ENCODE data around the gene DEF6. TPM values are rescaled to one million over a fixed set of nuclear protein-coding genes. Genes with fewer than 3 reads are reported as not detected.
"Not testable (repeated sequence)": the region's sequence is repeated elsewhere in the genome, so short reads cannot be mapped to it uniquely, and the experiment has no call there.

The DEF6 gene
- total and polyA plus RNA-seq, 11 donors, result 0.38 to 14.4 (median 1.1) TPM

DNA sequence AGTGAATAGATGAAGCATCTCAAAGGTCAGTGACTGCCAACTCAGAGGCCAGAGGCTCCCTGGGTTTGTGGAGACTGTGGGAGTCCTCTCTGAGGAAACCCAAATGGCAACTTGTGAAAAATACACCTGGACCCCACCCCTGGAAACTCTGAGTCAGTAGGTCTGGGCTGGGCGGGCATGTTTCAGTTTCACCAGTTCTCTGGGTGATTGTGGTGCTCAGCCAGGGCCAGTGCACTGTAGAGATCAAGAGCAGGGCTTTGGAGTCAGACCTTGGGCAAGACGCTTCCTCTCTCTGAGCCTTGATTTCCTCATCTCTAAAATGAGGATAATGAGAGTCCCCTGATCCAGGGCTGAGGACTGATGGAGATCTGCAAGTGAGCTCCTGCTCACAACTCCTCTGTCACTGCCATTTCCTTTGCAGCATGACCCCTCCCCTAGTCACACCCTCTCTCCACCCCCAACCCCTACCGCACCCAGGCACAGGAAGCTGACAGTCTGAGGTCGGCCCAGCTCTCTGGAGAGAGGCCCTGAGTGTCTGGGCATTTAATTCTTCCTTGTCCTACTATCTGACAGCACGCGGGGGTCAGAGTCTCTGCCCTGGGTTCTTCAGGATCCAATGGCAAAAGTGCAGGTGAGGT lies 5.1 kb downstream of the DEF6 start:
- H3K4me1 ChIP-seq, result peaks cover 0 to 77% (median 6%) of the 10 kb centered on the region in 12 donors
- H3K27me3 ChIP-seq, result no peaks in the 10 kb centered on the region
- H3K27ac ChIP-seq, result peak overlapping the region in 4 of 12 donors; percentile 12 to 93 (median 40)
- DNase-seq (peak in 4 of 5 donors; percentile 50 to 81 (median 56)), ATAC-seq (peak; percentile 57 to 85 (median 78))
- peak overlapping the region in 2 of 12 donors; percentile 1 to 44 for H3K4me3 ChIP-seq
- intact Hi-C loops (cut with DNase I), result no loop called here
- no peaks in the 10 kb centered on the region for H3K36me3 ChIP-seq
- TF ChIP-seq POLR2A (IDR thresholded peaks at IDR 0.05), result peak in 1 of 2 donors; percentile 18
- TF ChIP-seq CTCF (IDR thresholded peaks at IDR 0.05), result no peak
- H3K9me3 ChIP-seq, result no peaks in the 10 kb centered on the region
- 40 to 55% (median 49%) methylated on average over 5 to 6 of the region's 6 CpGs for WGBS, 4 donors

DNA sequence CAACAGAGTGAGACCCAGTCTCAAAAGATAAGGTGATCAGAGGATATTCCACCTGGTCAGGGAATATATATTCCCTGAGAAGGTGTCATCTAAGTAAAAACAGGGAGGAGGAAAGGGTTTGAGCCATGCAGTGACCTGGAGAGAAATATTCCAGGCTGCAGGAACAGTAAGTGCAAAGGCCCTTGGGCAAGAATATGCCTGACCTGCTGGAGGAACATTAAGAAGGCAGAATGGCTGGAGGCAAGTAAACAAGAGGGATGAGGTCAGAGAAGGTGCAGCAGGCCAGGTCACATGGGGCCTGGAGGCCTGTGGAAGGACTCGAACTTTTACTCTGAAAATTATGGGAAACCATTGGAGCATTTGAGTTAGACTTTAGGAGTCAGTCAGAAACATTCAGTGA lies 6.7 kb downstream of the DEF6 start:
- no peak for TF ChIP-seq CTCF (IDR thresholded peaks at IDR 0.05)
- no peak for TF ChIP-seq POLR2A (IDR thresholded peaks at IDR 0.05)
- WGBS, 4 donors, result 71 to 82% (median 76%) methylated on average over 1 of the region's 1 CpG
- no peaks in the 10 kb centered on the region for H3K27me3 ChIP-seq

GRCh38 chr6:35305117-35305516 lies 7.5 kb downstream of the DEF6 start:
- Histone ChIP-seq H3K4me3 (no peak overlapping the region), H3K27ac (no peak overlapping the region), H3K9me3 (no peaks in the 10 kb centered on the region), H3K27me3 (no peaks in the 10 kb centered on the region), H3K4me1 (peaks cover 0 to 69% (median 1%) of the 10 kb centered on the region in 12 donors), H3K36me3 (no peaks in the 10 kb centered on the region)
- DNase-seq (no peak), ATAC-seq (no peak)
- TF ChIP-seq CTCF (IDR thresholded peaks at IDR 0.05) (no peak), POLR2A (IDR thresholded peaks at IDR 0.05) (no peak)
- intact Hi-C loops (cut with DNase I), result no loop called here
- 91 to 95% (median 95%) methylated on average over 8 of the region's 8 CpGs for WGBS, 4 donors

More for the DNA sequence above, 6.7 kb downstream of the DEF6 start:
- no peak overlapping the region for H3K4me3 ChIP-seq
- intact Hi-C loops (cut with DNase I), result no loop called here
- ATAC-seq (no peak), DNase-seq (no peak)
- peaks cover 0 to 66% (median 1%) of the 10 kb centered on the region in 12 donors for H3K4me1 ChIP-seq
- H3K9me3 ChIP-seq, result no peaks in the 10 kb centered on the region
- no peaks in the 10 kb centered on the region for H3K36me3 ChIP-seq
- H3K27ac ChIP-seq, result peak overlapping the region in 1 of 12 donors; percentile 93

- Histone ChIP-seq H3K27ac (peak overlapping the region in 1 of 12 donors; percentile 24), H3K4me1 (peaks cover 0 to 69% (median 1%) of the 10 kb centered on the region in 12 donors)
- H3K27me3 ChIP-seq; H3K4me3 ChIP-seq; DNase-seq; H3K9me3 ChIP-seq; intact Hi-C loops (cut with DNase I); H3K36me3 ChIP-seq; ATAC-seq: not testable (repeated sequence)
- WGBS, 4 donors, result 70 to 74% (median 72%) methylated on average over 15 of the region's 15 CpGs
Measured at GRCh38 chr6:35307138-35307537, 9.5 kb downstream of the DEF6 start.

DNA sequence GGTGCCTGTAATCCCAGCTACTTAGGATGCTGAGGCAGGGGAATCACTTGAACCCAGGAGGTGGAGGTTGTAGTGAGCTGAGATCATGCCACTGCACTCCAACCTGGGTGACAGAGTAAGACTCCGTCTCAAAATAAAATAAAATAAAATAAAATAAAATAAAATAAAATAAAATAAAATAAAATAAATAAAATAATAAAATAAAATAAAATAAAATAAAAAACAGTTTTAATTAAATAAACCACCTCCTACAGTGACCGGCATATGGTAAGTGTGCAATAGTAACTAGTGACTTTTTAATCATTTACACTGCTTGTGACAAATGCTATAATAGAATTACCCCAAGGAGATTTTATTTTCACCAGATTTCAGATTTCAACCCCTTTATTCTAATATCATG lies 10.9 kb downstream of the DEF6 start:
- ATAC-seq; H3K27me3 ChIP-seq; H3K9me3 ChIP-seq; H3K27ac ChIP-seq; DNase-seq; intact Hi-C loops (cut with DNase I); H3K36me3 ChIP-seq; H3K4me3 ChIP-seq: not testable (repeated sequence)
- 94 to 98% (median 96%) methylated on average over 2 of the region's 2 CpGs for WGBS, 4 donors
- peaks cover 0 to 69% (median 0%) of the 10 kb centered on the region in 12 donors for H3K4me1 ChIP-seq

Measured in heart left ventricle (tissue), 16 donors.